NCI-H1694 (cell line): ENCODE data around the gene BHMT.

Experiments used
- DNase-seq: peaks from one replicate; lab custom pipeline; 2025; lab: John Stamatoyannopoulos, UW

BHMT gene

DNA sequence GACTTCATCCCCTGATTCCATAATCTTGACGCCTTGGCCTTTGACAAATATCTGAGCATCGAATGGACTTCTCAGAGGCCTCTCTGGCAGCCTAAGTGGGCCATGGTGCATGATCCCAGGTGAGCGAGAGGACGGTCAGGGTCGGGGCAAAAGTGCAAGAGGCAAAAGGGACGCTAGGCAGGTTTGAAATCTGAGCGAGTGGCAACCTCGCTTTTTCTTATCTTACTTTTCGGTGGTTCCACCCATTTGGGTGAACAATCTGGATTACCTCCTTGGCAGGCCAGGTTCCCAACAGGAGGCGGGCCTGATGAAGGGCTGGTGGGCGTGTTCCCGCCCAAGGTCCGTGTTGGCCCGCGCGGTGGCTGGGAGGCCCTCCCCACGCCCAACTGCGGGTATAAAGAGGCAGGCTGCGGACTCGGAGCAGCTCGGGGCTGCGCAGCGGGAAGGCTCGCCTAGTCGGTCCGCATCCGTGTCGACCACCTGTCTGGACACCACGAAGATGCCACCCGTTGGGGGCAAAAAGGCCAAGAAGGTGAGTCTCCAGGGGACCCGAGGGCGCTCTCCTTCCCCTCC, at the start of gene BHMT:
TSS of gene BHMT (plus strand) at position 423 of the 573 bp plus-strand sequence. CDS start at position 500, 77 bp downstream.
- no peak for DNase-seq

DNA sequence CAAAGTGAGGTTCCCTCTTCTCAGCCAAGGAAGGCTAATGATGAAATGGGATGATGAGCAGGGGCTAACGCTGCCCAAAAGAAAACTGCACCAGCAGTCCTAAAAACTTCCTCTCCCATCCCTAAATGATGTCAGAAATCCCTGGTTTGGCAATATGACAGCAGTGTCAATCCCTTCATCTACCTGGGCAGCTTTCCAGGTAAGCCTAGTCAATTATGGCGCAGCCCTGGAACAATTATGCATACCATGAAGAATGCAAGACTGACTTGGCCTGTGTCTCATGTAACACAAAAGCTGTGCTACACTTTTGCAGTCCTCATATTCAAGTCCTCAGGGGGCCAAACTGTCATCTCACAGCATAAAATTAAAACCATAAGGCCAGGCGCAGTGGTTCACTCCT, 49.2 kb upstream of the BHMT start:
- no peak for DNase-seq

GRCh38 chr5:79069488-79070349, 41.9 kb upstream of the BHMT start, which contains the start of the genes BHMT2 and DMGDH:
Gene BHMT2, plus strand, starts transcription at chr5:79069767. Its CDS starts 16 bp downstream, at chr5:79069783.
Gene DMGDH, minus strand, starts transcription at chr5:79069674. Its CDS starts 54 bp downstream, at chr5:79069620.
- DNase-seq, result no peak

GRCh38 chr5:79070350-79070667, 41.3 kb upstream of the BHMT start:
- no peak for DNase-seq

- no peak for DNase-seq
Measured at GRCh38 chr5:79074641-79075040, 37.0 kb upstream of the BHMT start.

DNA sequence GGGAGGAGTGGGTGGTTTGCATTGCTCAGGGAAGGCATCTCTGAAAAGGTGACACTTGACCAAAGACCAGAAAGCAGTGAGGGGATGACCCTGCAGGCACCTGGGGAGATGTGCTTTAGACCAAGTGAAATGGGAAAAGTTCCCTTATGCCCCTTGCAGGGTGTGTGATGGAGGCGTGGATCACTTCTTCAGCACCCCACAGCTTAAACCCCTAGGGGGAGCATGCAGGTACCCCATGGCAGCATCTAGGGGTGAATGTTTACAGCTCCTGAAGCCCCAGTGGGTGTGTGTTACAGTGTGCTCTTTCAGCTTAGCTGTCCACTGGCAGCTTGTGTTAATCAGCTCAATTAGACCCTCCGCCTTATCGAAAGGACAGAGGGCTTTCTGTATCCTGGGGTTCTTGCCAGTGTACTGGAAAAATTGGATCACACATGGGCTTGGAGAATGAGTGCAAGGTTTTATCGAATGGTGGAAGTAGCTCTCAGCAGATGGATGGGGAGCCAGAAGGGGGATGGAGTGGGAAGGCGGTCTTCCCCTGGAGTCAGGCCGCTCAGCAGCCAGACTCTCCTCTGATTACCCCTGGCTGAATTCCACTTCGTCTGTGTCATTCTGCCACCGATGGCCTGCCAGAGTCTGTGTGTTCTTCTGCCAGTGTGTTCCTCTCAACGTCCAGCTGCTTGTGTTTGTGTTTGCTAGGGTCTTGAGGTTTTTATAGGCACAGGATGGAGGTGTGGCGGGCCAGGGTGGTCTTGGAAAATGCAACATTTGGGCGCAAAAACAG, 35.8 kb upstream of the BHMT start:
- DNase-seq, result no peak

DNA sequence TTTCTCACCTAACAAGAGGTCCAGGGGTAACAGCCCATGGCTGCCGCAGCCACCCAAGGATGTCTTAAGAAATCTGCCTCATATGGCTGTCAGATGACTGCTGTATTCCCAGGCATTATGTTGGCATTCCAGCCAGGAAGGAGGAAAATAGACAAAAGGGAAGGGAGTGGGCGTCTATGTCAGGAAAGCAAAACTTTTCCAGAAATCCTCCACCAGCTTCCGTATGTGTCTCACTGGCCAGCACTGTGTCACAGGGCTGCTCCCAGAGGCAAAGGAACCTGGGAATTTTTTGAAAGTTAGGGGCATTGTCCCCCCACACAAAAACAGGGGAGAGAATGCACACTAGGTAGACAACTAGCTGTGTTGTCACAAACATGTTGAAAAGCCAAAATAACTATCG, 34.8 kb upstream of the BHMT start:
- no peak for DNase-seq

DNA sequence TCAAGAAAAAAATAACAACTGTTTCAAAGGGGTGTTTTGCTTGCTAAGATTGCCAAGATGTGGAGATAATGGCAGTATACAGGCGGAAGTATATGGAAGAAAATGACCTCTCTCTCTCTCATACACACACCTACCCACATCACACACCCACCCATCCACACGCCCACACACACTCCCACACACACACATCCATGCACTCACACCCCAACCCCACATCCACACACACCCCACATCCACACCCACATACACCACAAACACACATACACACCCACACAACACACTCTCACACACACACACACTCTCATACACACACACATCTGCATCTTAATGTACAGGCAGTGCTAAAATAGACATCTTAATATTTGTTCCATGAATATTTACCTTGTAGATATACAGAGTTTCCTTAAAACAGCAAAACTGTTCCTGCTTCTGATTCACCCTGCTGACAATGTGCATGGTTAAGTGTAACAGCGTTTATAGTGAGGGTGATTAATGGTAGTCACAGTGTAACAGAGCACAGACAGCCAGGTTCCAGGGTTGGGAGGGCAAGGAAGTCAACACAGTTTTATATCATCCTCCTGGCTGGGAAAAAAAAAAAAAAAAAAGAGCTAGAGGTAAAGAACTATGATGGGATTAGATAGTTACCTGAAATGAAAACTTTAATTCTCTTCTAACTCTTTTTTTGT, 33.8 kb upstream of the BHMT start:
- no peak for DNase-seq

- no peak for DNase-seq
Measured at GRCh38 chr5:79080804-79081203, 30.8 kb upstream of the BHMT start.

- no peak for DNase-seq
Measured at GRCh38 chr5:79081779-79082178, 29.8 kb upstream of the BHMT start.

DNA sequence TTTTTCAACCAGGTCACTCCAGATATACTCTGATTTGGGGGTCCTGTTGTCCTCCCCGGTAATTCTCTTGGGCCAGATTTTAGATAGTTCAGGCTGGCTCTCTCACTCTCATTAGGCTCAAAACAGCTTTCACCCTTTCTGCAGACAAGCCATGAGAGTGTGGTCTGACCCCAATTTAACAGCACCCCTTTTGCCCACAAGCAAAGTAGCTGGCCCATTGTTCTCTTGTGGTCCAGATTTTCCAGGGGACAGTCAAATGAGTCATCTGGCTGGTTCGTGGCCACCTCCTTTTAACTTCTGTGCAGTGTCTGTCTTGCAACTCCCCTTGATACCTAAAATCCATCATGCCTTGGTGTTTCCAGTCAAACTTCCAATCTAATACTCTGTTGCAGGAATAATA, 25.5 kb upstream of the BHMT start:
- no peak for DNase-seq

- no peak for DNase-seq
Measured at GRCh38 chr5:79088507-79088906, 23.1 kb upstream of the BHMT start.

DNA sequence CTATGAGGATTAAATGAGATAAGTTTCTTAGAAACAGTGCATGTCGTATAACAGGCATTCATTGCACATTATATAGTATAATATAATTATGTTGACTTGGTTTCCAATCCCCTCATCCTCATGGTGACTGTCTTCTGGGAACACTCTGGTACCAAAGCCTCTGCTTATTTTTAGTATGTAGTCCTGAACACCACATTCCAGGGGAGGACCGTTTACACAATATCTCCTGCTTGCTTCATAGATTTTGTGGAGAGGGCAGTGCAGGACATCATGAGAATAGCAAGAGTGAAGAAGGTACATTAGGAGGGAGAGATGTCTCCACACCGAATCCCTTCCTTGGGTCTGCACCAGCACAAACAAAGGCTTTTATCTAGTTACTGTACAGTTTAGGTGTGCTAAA, 20.5 kb upstream of the BHMT start:
- DNase-seq, result no peak

- DNase-seq, result peak; percentile 93
Measured at GRCh38 chr5:79093762-79094161, 17.8 kb upstream of the BHMT start.

GRCh38 chr5:79105868-79106267, 5.7 kb upstream of the BHMT start:
- no peak for DNase-seq

- no peak for DNase-seq
Measured at GRCh38 chr5:79107020-79107796, 4.4 kb upstream of the BHMT start.

DNA sequence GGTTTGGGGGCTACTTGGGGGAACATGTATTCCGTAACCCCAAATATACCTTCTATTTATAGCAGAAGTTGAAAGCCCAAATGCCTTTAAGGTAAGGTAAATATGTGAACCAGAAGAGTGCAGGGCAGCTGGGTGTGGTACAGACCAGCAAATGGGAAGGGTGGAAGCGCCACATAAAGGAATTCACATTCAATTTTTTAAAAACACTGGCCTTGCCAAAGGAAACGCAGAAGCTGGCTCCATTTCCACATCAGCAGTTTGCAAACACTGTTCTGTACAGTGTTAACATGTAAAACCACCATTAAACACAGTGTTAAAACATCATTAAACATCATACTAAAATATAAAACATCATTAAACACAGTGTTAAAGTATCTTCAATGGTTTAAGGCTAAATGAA, 3.5 kb upstream of the BHMT start:
- DNase-seq, result no peak

DNA sequence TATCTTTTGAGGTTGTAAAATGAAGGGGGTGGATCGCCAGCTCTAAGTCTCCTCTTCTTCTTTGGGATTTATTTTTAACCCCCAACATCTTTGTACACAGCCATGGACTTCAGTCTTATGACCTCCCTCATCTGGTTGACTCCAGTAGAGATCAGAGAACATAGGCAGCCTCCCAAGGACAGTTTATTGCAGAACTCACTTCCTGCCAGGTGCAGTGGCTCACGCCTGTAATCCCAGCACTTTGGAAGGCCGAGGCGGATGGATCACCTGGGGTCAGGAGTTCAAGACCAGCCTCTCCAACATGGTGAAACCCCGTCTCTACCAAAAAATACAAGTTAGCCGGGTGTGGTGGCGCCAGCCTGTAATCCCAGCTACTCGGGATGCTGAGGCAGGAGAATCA, 2.8 kb upstream of the BHMT start:
- DNase-seq, result no peak

DNA sequence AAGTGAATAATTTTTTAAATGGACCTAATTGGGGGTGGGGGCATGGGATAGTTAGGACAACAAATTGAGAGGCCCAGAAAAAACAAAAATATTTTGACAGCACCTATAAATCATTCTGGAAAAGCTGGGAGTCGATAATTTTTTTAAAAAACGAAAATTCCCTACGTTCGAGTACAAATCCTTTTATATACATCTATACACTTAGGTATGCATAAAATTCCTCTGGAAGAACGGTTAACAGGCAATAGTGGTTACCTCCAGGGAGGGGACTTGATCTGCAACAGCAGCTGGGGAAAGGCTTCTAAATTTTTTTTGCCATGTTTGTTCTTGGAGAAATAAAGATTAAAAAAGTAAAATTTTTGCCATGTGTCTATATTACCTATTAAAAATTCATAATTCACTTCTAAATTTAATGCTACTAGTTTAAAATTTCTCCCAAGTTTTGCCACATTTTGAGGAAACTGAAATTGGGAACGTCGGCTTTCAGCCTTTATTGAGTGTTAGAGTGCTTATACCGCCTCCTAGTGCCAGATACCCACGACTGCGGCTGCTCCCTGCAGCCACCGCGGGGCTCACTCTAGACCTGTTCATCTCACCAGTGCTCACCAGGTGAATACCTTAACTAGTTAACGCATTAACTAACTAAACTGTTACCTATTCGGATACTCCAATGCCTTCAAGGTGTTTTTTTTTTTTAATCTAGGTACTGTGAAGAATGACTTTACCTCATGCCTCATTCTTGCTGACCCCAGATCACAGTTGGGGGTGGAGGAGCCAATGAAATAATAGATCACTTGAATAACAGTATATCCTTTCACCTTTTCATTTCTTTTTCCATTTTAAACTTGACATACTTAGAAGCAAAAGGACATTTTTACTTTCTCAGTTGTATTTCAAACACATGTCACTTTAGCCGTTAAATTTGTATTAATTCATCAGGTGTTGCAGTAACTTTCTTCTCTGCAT, 1.8 kb upstream of the BHMT start:
- no peak for DNase-seq

DNA sequence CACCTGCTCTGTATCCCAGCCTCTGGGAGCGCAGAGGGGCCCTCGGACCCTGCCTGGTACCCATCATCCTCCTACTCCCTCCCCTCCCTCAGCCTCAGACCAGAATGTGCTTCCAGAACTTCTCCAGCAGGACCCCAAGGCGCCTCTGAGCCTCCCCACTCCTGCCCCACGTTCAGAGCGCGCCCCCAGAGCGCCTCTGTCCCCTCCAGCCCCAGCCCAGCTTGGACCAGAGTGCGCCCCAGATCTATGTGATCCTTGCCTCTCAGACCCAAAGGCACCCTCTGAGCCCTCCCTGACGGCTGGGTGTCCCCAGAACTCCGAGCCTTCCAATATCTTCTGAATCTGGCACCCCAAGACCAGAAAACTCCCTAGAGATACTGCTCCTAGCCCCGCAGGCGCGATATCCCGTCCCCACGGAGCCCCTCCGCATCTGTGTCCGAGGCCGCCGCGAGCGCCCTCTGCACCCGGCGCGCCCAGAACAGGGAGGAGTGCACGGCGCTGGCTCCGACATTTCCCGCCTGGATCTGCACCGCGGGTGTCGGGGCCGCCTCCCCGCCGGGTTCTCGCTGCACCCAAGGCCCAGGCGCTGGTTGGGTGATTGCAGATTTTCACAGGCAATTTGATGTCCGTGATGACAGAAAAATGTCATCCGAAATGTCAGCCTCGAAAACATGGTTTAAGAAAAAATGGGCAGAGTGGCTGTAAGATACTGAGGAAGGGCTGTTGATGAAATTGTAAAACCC, 522 bp downstream of the BHMT start:
- DNase-seq, result no peak
